Lower lobe of right lung (tissue), 2 donors: Measurements from ENCODE around the gene PRR30. TPM values are rescaled to one million over a fixed set of nuclear protein-coding genes. Genes with fewer than 3 reads are reported as not detected.

Experiments
- ATAC-seq, 2 donors: fragments of 200-7000 bp; cut with Tn5 transposase; one replicate each; pipeline ENCODE4 v1.9.1; 2020 to 2022; ENCODE audit warnings: mild to moderate bottlenecking in 2 of 2, moderate library complexity in 2 of 2
- DNase-seq: peaks from one replicate; pipeline ENCODE4 v3.0.0-alpha.2; 2020
- H3K27ac ChIP-seq: fragments of 200-600 bp; one replicate; pipeline ENCODE4 v1.8.0; 2022
- H3K27me3 ChIP-seq: fragments of 200-600 bp; one replicate; pipeline ENCODE4 v1.8.0; 2022; ENCODE audit warnings: low read depth
- H3K36me3 ChIP-seq: fragments of 200-600 bp; one replicate; pipeline ENCODE4 v1.8.0; 2022; ENCODE audit warnings: mild to moderate bottlenecking
- H3K4me1 ChIP-seq: fragments of 200-600 bp; one replicate; pipeline ENCODE4 v1.8.0; 2022
- H3K4me3 ChIP-seq: fragments of 200-600 bp; one replicate; pipeline ENCODE4 v1.8.0; 2022; ENCODE audit warnings: mild to moderate bottlenecking
- H3K9me3 ChIP-seq: fragments of 200-600 bp; one replicate; pipeline ENCODE4 v1.8.0; 2022
- intact Hi-C: fragments of 100-400 bp; cut with DNase I; formaldehyde crosslinking; loops from one replicate; pipeline ENCODE4 v1.11.0; 2022
- total RNA-seq: library from RNA; stranded (reverse); fragmentation: NEBNext Ultra II Directional; extraction: Animal tissue kit (Norgen Biotek cat#: 25700); gene quantifications from one replicate; pipeline ENCODE4 v1.2.1, GENCODE V29; 2021
- TF ChIP-seq, protein P1 (sequence below): fragments of 200-600 bp; IDR thresholded peaks from one replicate; pipeline ENCODE4 v1.8.0; 2022; ENCODE audit warnings: antibody characterized with exemption, mild to moderate bottlenecking
- donor health status: DM: no; HTN: yes; CAD: no; lungs with severe emphysema.

PRR30 gene
- total RNA-seq, 1 donor from 2014 or later = not detected

DNA sequence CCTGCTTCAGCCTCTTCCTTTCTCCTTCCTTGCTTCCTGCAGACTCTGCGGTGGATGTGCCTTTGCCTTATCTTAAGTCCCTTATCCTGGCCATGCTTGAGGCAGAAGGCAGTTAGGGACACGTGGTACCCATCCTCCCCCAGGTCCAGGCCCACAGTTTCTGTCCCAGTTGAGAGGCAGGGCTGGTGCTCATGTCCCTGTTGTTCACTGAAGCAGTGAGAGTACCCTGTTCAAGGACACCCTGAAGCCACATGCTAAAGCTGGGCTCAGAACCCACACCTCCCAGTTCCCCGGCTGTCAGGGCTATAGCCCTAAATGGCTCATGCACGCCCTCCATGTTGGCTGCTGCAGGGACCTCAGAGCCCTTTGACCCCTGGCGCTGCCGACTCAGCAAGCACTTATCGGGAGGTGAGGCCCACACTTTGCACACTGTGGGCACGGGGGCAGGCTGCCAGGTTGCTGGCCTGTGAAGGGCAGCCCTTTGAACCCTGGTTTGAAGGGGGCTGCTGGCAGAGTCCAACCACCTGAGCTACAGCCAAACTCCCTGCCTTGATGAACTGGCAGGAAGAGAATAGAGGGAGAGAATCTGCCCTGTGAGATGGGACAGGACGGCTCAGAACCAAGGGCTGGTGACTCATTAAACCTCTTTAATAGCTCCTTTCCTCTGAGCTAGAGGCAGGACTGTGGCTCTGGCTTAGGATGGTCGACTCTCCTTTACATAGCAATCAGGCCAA, 46.3 kb downstream of the PRR30 start:
- H3K27me3 ChIP-seq = no peaks in the 10 kb centered on the region
- H3K9me3 ChIP-seq = no peaks in the 10 kb centered on the region
- ATAC-seq (no peak), DNase-seq (no peak)
- H3K4me3 ChIP-seq = no peak overlapping the region
- no peak overlapping the region for H3K27ac ChIP-seq
- intact Hi-C loops = no loop called here
- H3K4me1 ChIP-seq = peaks cover 16% of the 10 kb centered on the region
- no peaks in the 10 kb centered on the region for H3K36me3 ChIP-seq
- TF ChIP-seq, protein P1, sequence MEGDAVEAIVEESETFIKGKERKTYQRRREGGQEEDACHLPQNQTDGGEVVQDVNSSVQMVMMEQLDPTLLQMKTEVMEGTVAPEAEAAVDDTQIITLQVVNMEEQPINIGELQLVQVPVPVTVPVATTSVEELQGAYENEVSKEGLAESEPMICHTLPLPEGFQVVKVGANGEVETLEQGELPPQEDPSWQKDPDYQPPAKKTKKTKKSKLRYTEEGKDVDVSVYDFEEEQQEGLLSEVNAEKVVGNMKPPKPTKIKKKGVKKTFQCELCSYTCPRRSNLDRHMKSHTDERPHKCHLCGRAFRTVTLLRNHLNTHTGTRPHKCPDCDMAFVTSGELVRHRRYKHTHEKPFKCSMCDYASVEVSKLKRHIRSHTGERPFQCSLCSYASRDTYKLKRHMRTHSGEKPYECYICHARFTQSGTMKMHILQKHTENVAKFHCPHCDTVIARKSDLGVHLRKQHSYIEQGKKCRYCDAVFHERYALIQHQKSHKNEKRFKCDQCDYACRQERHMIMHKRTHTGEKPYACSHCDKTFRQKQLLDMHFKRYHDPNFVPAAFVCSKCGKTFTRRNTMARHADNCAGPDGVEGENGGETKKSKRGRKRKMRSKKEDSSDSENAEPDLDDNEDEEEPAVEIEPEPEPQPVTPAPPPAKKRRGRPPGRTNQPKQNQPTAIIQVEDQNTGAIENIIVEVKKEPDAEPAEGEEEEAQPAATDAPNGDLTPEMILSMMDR = no peak

DNA sequence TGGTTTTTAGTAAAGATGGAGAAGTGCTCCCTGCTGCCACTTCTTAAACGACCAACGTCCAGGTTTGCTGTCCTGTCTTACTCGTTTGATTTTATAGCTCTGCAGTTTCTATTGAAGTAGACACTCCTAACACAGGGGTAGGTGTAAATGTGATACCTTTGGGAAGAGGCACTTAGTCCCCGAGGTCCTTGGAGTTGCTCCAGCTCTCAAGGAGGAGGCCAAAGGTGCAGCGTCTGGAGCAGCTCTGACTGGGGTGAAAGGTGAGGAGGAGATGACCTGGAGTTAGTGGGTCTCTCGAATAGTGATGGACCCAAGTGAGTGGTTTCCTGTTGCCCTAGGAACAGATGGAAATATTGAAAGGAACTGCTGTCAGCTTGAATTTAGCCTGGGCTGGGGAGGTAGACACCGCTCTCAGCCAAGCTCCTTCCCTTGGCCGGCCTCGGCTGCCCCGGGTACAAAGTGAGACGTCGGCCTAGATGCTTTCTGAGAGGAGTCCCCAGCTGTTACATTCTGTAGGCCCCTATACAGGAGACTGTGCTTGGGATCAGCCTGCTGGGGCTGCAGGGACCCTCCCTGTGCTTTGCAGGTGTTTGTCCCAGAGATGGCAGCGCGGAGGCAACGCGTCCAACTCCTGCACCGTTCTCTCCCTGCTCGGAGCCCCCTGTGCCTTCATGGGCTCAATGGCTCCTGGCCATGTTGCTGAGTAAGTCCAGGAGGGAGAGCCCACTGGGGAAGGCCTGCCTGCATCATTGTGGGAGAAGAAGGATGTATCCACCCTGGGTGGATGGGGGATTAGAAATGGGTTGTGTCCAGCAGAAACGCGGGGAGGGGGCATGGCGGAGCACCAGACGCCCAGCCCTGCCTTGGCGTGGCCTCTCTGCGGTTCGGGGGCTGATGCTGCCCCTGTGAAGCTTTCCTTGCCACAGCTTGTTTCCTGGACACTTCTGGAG, 47.2 kb downstream of the PRR30 start:
- intact Hi-C loops = no loop called here
- no peaks in the 10 kb centered on the region for H3K27me3 ChIP-seq
- DNase-seq (no peak), ATAC-seq (no peak)
- H3K4me1 ChIP-seq = peaks cover 21% of the 10 kb centered on the region
- TF ChIP-seq, protein P1 = no peak
- no peak overlapping the region for H3K27ac ChIP-seq
- H3K9me3 ChIP-seq = no peaks in the 10 kb centered on the region
- H3K36me3 ChIP-seq = no peaks in the 10 kb centered on the region
- H3K4me3 ChIP-seq = no peak overlapping the region

DNA sequence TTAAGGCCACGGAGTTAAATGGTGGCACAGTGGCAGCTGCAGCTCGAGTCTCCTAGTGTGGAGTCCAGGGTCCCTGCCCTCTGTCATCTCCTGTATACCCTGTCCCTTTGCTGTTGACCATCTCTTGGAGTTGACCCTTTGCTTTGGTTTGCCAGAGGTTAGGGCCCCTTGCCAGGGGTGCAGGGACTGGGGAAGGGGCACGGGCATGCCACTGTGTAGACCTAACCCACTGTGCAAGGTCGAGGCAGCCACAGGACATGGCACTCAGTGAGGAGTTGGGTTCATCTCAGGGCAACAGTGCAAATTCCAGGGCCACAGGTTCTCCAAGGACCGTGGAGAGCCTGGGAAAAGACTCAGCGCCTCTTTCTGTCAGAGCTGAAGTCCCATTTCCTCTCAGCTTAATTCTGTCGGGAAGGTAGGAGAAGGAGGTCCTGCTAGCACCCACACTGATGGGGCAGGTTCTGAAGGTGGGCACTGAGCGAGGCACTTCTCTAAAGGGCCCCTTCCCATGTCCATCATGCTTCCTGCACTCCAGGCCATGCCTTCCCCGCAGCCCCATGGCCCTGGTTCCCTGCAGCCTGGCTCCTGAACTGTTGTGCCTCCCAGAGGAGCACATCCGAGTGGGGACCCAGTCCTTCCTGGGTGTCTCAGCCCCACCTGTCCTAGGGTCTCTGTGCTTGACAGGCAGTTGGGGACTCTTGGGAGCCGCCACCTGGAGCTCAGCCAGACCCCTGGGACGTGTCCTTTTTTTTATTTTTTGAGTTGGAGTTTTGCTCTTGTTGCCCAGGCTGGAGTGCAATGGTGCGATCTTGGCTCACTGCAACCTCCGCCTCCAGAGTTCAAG, 49.9 kb downstream of the PRR30 start:
- TF ChIP-seq, protein P1 = no peak
- no peak overlapping the region for H3K4me3 ChIP-seq
- no peaks in the 10 kb centered on the region for H3K36me3 ChIP-seq
- ATAC-seq = no peak
- intact Hi-C loops = no loop called here
- no peak overlapping the region for H3K27ac ChIP-seq
- no peak for DNase-seq
- no peaks in the 10 kb centered on the region for H3K27me3 ChIP-seq
- H3K9me3 ChIP-seq = no peaks in the 10 kb centered on the region
- H3K4me1 ChIP-seq = peaks cover 26% of the 10 kb centered on the region

DNA sequence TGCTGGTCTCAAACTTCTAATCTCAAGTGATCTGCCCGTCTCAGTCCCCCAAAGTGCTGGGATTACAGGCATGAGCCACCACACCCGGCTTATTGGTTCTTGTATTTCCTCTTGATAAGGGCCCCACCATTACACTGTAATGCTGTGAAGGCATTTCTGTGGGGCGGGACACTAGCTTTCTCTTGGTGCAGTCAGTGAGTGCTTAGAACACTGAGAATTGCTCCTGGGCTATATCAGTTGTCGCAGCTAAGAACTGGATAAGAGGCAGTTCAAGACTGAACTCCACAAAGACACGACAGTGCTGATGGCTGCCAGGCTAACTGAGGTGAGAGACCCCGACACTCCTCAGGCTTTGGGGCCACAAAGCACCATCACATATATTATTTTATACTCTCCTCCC, 50.6 kb downstream of the PRR30 start:
- no peak overlapping the region for H3K27ac ChIP-seq
- H3K9me3 ChIP-seq = no peaks in the 10 kb centered on the region
- TF ChIP-seq, protein P1 = no peak
- no peak overlapping the region for H3K4me3 ChIP-seq
- intact Hi-C loops = no loop called here
- ATAC-seq = no peak
- H3K4me1 ChIP-seq = peaks cover 26% of the 10 kb centered on the region
- H3K36me3 ChIP-seq = no peaks in the 10 kb centered on the region
- H3K27me3 ChIP-seq = no peaks in the 10 kb centered on the region
- no peak for DNase-seq

DNA sequence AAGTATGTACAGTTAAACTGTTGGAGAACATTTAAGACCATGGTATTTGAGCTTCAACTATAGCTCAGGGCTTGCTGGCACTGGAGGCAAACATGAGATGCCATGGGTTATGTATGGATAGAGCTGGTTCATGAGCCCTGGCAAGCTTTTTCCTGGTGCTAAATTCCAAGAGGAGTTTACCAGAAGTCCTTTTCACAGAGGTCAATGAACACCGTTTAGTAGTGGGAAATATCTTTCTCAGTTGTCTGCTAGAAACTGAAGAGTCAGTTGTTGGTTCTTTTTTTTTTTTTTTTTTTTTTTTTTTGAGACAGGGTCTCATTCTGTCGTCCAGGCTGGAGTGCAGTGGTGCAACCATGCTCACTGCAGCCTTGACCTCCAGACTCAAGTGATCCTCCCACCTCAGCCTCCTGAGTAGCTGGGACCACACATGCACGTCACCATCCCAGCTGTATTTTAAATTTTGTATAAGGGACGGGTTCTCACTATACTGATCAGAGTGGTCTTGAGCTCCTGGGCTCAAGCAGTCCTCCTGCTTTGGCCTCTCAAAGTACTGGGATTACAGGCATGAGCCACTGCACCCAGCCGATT, 51.3 kb downstream of the PRR30 start:
- H3K4me3 ChIP-seq = no peak overlapping the region
- H3K9me3 ChIP-seq = no peaks in the 10 kb centered on the region
- no peaks in the 10 kb centered on the region for H3K27me3 ChIP-seq
- intact Hi-C loops = no loop called here
- H3K4me1 ChIP-seq = peaks cover 26% of the 10 kb centered on the region
- TF ChIP-seq, protein P1 = no peak
- ATAC-seq = no peak
- no peaks in the 10 kb centered on the region for H3K36me3 ChIP-seq
- DNase-seq = no peak
- H3K27ac ChIP-seq = no peak overlapping the region
